ENCODE data around the gene GATAD2A. TPM values are rescaled to one million over a fixed set of nuclear protein-coding genes. Genes with fewer than 3 reads are reported as not detected.
"Not testable (repeated sequence)": the region's sequence is repeated elsewhere in the genome, so short reads cannot be mapped to it uniquely, and the experiment has no call there.

The GATAD2A gene
- total RNA-seq, 1 donor from 2014 or later = 29.7 TPM

- no peak for DNase-seq
- no peak for ATAC-seq
- intact Hi-C loops (cut with micrococcal nuclease) = no loop called here
Measured at GRCh38 chr19:19439176-19439482, 33.7 kb downstream of the GATAD2A start.

- no peak for DNase-seq
- ATAC-seq = no peak
Measured at GRCh38 chr19:19443283-19443682, 37.8 kb downstream of the GATAD2A start.

GRCh38 chr19:19443902-19444680, 38.6 kb downstream of the GATAD2A start:
- intact Hi-C loops (cut with micrococcal nuclease) = no loop called here
- no peak for ATAC-seq

More at GRCh38 chr19:19443283-19443682, 37.8 kb downstream of the GATAD2A start:
- intact Hi-C loops (cut with micrococcal nuclease) = no loop called here

GRCh38 chr19:19444681-19445155, 39.2 kb downstream of the GATAD2A start:
- no peak for DNase-seq
- intact Hi-C loops (cut with micrococcal nuclease) = no loop called here
- peak; percentile 48 for ATAC-seq

More at GRCh38 chr19:19443902-19444680, 38.6 kb downstream of the GATAD2A start:
- no peak for DNase-seq

GRCh38 chr19:19445288-19445687, 39.8 kb downstream of the GATAD2A start:
- no peak for DNase-seq
- intact Hi-C loops (cut with micrococcal nuclease) = no loop called here
- ATAC-seq = no peak

- no peak for ATAC-seq
- no peak for DNase-seq
- intact Hi-C loops (cut with micrococcal nuclease) = no loop called here
Measured at GRCh38 chr19:19445911-19446361, 40.5 kb downstream of the GATAD2A start.

- ATAC-seq (no peak), DNase-seq (no peak)
- intact Hi-C loops (cut with micrococcal nuclease) = no loop called here
Measured at GRCh38 chr19:19446655-19447437, 41.4 kb downstream of the GATAD2A start.

- no peak for DNase-seq
- intact Hi-C loops (cut with micrococcal nuclease) = no loop called here
- ATAC-seq = peak; percentile 7
Measured at GRCh38 chr19:19447536-19448237, 42.2 kb downstream of the GATAD2A start.

GRCh38 chr19:19448238-19448544, 42.7 kb downstream of the GATAD2A start:
- intact Hi-C loops (cut with micrococcal nuclease) = no loop called here
- DNase-seq = peak; percentile 59
- peak; percentile 80 for ATAC-seq

GRCh38 chr19:19451429-19452242, 46.2 kb downstream of the GATAD2A start:
- intact Hi-C loops (cut with micrococcal nuclease) = no loop called here
- ATAC-seq (no peak), DNase-seq (no peak)

GRCh38 chr19:19452243-19453124, 47.0 kb downstream of the GATAD2A start:
- DNase-seq = no peak
- no peak for ATAC-seq
- intact Hi-C loops (cut with micrococcal nuclease) = no loop called here

- ATAC-seq (no peak), DNase-seq (no peak)
- intact Hi-C loops (cut with micrococcal nuclease) = no loop called here
Measured at GRCh38 chr19:19453125-19453454, 47.6 kb downstream of the GATAD2A start.

- intact Hi-C loops (cut with micrococcal nuclease); DNase-seq; ATAC-seq: not testable (repeated sequence)
Measured at GRCh38 chr19:19455166-19455919, 49.9 kb downstream of the GATAD2A start.

GRCh38 chr19:19457671-19458070, 52.2 kb downstream of the GATAD2A start:
- intact Hi-C loops (cut with micrococcal nuclease) = no loop called here
- no peak for ATAC-seq

GRCh38 chr19:19458110-19458816, 52.8 kb downstream of the GATAD2A start:
- DNase-seq (peak; percentile 2), ATAC-seq (no peak)
- intact Hi-C loops (cut with micrococcal nuclease) = no loop called here

More at GRCh38 chr19:19457671-19458070, 52.2 kb downstream of the GATAD2A start:
- no peak for DNase-seq

- no peak for ATAC-seq
- DNase-seq = no peak
- intact Hi-C loops (cut with micrococcal nuclease) = no loop called here
Measured at GRCh38 chr19:19459073-19459472, 53.6 kb downstream of the GATAD2A start.

- peak; percentile 68 for DNase-seq
- intact Hi-C loops (cut with micrococcal nuclease) = no loop called here
- peak; percentile 14 for ATAC-seq
Measured at GRCh38 chr19:19459707-19460251, 54.3 kb downstream of the GATAD2A start.
